ENCODE measurements around the gene EPHB6.
A peak's percentile ranks its signal among the peaks of the same experiment; 100 is the strongest.

Gene EPHB6, protein sequence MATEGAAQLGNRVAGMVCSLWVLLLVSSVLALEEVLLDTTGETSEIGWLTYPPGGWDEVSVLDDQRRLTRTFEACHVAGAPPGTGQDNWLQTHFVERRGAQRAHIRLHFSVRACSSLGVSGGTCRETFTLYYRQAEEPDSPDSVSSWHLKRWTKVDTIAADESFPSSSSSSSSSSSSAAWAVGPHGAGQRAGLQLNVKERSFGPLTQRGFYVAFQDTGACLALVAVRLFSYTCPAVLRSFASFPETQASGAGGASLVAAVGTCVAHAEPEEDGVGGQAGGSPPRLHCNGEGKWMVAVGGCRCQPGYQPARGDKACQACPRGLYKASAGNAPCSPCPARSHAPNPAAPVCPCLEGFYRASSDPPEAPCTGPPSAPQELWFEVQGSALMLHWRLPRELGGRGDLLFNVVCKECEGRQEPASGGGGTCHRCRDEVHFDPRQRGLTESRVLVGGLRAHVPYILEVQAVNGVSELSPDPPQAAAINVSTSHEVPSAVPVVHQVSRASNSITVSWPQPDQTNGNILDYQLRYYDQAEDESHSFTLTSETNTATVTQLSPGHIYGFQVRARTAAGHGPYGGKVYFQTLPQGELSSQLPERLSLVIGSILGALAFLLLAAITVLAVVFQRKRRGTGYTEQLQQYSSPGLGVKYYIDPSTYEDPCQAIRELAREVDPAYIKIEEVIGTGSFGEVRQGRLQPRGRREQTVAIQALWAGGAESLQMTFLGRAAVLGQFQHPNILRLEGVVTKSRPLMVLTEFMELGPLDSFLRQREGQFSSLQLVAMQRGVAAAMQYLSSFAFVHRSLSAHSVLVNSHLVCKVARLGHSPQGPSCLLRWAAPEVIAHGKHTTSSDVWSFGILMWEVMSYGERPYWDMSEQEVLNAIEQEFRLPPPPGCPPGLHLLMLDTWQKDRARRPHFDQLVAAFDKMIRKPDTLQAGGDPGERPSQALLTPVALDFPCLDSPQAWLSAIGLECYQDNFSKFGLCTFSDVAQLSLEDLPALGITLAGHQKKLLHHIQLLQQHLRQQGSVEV

DNA sequence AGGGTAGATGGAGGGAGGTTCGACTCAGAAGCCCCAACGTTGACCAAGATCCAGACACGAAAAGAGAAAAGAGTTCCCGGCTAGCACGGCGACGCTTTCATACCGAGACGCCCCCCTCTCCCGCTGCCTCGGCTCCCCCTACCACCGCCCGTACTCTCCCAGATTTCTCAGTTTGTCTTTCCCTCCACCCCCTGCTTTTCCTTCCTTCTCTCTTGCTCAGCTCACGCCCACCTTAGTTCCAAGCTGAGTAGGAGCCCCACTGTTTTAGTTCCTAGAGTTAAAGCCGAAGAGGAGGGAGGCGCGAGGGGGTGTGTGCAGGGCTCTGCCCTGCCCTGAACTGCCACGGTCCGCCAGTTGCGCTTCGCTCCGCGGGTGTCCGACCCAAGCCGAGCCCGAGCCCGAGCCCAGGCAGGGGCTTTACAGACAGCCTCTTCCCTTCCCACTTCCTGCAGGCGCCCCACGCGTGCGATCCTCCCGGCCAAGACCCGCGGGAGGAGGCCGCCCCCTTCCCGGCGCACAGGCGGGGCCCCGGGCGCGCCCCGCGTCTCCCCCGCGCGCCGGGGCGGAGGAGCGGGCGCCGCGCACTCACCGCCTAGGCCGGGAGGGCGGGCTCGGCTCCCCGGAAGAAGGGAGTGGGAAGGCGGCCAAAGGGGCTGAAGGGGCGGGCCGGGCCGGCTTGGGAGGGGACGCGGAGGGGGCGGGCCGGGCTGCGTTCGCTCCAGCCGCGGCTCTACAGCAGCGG, at the start of gene EPHB6:
Gene EPHB6, plus strand, starts transcription at position 705 of the 742 bp plus-strand sequence. CDS start 8,152 bp downstream, outside the sequence.
- no peak for DNase-seq

DNA sequence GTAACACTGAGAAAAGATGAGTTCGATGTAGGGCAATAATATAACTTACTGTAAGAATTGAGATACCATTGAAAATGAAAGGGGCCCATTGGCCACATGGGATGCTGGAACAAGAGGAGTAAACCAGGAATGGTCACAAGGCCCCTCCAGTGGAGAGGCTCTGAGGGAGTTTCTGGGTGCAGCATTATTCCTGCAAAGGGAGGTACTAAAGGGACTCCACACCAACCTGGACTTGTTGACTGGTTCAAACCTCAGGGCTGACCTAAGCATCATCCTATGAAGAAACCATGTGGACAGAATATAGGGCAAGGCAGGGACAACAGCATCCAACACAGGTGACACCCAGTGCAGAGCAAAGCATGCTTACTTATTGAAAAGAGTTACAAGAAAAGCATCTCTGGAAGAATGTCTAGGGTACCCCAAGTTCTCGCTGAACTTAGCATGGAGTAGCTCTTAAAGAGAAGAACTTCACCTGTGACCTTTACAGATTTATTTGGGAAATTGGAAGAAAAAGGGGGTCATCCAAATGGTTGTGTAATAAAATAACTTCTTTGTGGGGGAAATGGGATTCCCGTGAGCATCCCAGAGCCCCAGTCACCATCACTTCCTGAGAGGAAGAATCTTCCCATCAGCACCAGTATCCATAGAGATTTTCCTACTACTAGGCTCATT, 49.4 kb upstream of the EPHB6 start:
- no peak for DNase-seq

DNA sequence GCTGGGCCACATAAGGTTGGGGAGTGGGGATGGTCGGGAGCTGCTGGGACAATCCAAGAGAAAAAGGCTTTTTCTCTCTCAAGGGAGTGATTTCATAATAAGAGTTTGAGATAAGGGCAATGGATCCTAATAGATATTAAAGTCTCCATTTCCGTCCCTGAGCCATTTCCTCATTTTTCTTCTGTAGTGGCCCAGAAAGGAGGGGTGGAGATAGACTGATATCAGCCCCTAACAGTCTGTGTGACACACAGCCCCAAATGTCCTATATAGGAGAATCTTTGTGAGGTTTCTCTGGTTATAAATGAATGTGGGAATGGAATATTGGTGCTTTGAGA, 48.9 kb upstream of the EPHB6 start:
- no peak for DNase-seq

DNA sequence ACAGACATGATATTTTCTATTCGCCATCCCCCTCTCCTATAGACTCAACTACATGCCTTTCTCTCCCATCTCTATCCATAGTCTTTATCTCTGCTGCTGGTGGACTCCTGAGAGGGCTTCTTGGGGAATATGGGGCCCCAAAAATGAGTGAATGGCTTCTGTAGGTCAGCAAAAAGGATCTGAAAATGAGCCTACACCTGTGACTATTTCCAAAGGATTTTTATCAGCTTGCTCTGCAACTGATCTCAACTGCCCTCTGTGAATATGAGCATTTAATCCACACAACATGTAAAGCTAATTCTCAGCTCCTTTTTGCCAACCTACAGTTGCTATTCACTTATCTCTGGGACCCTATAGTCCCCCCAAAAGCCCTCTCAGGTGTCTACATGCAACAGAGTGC, 47.9 kb upstream of the EPHB6 start:
- DNase-seq, result no peak

DNA sequence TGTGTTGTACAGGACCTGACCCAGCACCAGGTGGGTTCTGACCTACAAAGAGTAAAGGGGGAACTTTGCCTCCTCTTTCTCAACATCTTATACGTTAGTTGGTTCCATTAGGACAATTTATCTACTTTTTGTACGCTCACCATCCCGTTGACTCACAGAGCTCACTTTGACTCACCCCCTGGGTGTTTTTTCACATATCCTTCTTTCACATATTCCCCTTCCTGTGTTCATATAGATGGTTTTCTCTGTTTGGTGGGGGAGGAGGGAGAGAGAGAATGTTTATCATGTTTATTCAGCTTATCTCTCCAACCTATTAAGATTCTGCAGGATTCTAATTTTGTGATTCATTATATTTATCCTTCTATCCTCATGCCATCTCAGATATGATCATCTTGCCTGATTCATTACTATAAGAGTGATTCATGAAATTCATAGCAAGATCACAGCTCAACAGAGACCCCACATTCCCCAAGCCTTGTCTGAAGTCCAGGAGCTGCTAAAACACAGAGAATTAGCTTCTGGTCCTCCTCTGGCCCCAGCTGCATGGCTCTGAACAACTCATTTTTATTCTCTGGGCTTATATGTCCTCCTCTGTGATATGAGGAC, 46.9 kb upstream of the EPHB6 start:
- no peak for DNase-seq

DNA sequence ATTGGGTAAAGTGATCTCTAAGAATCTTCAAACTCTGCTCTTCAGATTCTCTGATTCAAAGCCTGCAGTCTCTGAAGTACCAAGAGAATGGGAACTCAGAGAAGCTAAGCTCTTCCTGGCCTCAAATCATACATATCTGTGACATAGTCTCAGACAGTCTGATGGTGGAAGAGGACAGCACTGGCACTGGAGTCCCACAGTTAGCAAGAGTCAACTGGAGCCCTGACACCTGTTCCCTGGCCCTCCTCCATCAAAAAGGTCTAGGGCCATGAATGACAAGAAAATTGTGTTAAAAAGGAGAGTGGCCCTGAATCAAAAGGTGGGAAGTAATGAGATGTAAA, 46.4 kb upstream of the EPHB6 start:
- DNase-seq, result no peak

DNA sequence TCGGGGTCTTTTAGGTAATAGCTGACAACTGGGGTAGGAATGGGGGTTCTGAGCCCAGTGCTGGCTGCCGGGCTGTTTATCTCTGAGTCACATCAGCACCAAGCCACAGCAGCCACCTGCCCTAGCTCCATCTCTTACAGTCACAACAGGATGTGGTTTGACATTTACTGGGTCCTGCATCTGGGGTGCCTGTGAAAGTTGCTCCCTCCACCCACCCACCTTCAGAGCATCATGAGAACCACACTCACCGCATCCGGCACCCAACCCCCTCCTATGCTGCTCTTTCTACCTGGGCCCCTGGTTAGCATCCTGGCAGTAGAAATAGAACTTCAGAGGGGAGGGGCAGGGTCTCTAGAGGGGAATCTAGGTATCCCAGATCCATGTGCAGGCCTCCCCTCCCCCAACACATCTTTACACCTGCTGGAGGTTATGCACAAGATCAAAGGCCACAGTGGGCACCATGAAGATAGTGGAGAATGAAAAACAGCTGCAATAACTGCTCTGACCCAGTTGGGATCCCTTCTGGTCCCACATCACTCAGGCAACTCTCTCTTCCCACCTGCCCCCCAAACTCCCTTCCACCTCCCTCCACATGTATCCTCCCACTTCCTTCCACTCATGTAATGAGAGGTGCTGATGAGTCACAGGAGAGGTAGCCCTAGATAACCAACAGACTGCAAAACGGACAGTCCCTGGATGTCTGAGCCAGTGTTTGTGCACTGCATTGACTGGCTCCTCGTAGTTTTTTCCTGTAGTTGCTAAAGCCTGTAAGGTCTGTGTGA, 45.9 kb upstream of the EPHB6 start:
- DNase-seq, result no peak

DNA sequence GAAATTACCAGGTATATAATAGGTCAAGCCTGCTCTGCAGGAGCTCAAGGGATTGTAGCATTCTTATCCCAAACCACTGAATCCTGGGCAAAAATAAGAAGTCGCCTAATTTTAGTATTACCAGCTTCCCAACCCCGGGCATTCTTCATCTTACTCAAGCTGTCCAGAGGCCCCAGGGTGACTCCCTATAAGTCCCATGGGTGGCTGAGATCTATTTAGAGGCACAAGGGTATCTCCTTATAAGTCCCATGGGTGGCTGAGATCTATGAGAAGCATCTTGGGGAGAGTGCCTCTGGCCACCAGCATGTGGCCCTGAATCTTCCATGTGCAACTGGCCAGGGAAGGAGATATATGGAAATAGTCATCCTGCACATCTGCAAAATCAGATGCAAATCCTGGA, 45.2 kb upstream of the EPHB6 start:
- DNase-seq, result no peak

DNA sequence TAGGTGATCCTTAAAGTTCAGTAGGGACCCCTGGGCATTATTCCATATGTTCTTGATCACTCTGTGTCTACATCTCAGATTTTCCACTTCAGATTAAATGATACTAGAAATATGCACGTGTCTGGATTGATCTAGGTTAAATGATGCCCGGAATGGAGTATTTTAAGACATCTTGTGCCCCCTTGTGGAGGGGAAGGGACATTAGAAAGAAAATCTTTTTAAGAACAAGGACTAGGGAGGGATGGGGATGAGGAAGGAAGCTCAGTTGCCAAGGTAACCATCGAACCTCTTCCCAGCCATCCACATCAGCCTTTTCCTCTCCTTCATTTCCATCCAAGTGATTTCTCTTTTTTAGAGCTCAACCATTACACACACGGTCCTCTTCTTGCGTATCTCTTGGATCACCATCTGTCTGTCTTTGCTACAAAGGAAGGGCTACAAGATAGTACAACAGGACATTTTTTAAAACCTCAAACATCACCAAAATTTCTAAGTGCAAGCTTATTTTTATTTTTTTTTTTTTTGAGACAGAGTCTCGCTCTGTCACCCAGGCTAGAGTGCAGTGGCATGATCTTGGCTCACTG, 43.6 kb upstream of the EPHB6 start:
- DNase-seq, result peak; percentile 13

DNA sequence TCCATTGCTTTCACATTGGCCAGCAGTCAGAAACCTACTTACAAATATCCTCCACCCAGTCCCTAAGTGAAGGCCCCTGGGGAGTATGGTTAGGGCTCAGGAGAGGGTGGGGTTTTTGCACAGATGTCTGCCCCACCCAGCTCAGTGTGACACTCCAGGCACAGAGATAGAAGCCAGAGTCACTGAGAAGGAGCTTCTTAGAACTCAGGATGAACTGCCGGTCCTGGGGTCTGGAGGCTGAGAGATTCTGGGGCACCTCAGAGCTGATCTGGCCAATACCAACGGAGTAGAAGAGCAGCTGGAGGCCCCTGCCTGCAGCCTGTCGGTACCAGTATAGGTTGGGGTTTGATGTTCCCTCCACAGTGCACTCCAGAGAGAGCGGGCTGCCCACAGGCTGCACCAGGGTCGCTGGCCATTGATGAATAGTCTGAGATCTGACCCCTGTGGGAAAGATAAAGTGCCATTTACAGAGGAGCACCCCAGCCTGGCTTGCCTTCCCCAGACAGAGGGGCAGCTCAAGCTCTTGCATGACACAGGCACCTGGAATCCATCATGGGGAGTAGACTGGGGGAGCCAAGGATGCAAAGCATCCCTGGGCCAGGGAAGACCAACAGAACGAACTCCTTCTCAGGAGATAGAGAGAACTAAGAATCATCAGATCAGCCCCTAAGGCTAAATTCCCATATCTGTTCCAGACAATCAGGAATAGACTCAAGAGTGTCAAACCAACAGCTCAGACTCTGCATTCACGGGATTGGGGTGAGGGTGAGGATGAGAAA, 42.2 kb upstream of the EPHB6 start:
- DNase-seq, result no peak

DNA sequence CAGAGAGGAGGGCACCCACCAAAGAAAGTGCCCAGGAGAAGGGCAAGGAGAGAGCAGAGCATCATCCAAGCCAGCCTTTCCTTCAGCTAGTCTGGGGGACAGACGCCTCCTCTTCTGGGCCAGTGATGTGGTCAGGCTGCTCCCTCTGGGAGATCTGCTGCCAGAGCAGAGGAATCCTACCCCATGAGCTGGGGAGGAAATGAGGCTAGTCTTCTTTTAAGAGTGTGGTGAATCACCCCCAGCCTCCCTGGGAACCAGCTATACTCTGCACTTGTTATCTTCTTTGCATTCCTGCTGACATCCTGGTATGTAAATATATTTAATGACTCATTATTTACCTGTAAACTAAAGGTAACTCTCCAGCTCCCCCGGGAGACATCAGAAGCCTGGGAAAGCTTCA, 41.6 kb upstream of the EPHB6 start:
- no peak for DNase-seq

DNA sequence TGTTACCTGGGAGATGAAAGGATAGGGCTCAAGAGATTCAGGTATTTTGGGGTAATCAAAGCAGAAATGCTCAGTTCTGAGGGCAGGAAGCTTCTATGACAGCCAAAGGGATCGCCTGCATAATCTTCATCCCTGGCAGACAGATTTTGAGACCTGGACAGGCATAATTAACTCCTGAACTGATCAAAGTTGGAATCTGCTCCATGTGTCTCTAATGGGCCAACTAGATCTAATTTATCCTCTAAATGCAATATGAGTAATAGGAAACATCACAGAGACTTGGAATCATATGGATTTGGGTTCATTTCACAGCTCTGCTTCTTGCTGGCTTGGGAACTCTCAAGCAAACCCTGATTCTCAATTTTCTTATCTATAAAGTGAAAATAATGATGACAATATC, 41.2 kb upstream of the EPHB6 start:
- no peak for DNase-seq

DNA sequence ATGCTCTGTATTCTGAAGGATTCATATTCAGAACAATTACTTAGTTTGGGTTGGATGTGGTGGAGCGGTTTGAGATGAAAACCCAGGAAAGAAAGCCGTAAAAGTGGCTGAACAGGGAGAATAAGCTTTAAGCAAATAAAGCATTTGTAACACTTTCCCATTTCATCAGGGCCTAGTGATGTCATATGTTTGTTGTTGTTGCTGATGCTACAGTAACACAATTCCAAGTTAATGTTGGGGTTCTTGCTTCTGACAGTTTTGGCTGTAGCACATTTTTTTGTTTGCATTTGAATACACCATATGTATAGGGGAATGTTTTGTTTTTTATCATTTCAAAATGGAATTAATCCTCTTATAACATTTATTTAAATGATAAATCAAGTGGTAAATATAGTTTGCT, 40.4 kb upstream of the EPHB6 start:
- DNase-seq, result no peak

DNA sequence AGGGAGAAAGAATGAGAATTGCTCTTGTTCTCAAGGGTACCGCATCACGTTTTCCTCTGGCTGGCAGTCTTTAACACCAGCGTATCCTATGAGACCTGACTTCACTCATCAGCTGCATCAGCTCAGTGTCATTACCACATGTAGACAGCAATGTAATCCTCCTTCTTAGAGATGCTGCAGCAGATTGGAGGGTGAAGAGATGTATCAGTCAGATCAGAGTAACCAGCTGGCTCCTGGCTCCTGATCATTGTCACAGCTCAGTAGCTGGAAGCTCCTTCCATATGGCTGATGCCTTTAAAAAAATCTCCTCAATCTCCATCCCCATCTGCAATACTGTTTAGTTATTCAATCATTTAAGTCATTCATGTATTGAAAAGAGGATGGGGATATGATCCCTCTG, 39.7 kb upstream of the EPHB6 start:
- DNase-seq, result no peak

DNA sequence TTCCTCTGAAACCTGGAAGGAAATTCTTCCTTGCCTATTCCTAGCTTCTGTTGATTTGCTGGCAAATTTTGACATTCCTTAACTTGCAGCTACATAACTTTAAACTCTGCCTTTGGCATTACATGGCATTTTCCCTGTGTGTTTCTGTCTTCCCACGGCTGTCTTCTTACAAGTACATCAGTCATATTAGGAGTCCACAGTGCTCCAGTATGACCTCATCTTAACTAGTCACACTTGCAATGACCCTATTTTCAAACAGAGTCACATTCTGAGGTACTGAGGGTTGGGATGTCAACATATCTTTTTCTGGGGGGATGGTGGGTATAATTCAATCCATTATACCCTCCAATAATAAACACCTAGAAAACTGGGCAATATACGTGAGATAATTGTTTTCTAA, 37.4 kb upstream of the EPHB6 start:
- no peak for DNase-seq

DNA sequence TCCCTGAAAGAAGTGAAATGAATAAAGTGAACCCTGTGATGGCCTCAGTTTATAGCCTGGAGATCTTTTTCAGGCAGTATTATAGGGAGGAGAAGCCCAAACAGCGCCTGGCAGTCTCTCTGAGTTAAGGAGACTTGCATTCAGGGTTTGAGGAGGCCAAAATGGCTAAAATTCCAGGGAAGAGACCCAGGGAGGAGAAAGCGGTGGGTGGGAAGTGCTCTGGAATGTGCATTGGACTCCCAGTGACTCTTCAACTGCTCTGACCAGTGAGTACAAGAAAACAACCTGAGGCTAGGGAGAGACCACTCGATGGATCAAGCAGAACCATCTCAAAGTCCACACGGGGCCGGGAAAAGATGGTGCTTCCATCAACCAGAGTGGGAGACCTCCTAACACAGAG, 35.3 kb upstream of the EPHB6 start:
- DNase-seq, result no peak

DNA sequence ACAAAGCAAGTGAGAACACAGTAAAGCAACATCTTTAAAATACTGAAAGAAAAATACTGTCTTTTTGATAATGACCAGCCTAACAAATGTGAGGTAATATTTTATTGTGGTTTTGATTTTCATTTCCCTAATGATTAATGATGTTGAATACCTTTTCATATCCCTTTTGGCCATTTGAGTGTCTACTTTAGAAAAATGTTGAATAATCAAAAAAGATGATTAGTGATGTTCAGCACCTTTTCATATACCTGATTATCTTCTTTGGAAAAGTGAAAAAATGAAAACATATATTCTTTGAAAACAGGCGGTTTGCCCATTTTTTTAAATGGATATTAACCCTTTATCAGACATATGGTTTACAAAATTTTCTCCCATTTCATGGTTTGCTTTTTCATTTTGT, 32.2 kb upstream of the EPHB6 start:
- DNase-seq, result no peak

DNA sequence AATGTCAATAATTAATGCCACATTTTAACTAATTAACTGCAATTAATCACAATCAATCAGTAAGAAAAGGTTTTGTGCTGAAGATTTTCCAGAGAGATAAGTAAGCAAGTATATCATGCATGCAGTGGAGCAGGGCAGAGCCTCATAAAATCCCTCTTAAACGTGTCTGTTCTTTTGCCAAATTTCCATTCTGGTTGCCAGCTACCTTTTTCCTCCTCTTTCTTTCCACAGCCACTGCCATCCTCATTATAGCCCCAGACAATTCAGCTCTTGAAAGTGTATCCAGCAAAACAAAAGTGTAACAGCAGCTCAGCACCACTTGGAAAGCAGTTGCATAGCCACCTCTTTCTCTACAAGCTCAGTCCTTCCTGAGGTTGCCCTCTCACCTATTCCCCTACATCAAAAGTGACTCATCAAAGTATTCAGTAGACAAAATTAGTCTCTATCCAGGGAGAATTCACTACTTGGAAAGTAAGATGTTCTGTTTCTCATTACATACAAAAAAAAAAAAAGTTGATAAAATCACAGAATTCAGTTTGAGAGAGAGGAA, 26.9 kb upstream of the EPHB6 start:
- DNase-seq, result no peak

DNA sequence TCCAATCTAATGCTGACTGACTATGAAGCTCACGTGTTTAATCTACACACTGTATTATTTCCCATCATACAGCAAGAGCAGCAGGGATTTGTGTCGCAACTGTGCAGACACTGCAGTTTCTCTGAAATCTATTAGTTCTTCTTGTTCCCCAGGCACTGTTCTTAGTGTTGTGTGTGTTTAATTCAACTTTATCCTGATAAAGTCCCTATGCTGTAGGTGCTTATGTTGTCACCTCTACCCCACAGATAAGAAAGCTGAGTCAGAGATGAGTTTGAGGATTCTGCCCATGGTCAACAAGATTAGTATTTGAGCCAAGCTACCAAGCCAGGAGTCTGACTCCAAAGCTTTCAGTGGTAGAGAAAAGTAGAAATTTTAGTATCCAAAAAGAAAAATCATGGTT, 22.5 kb upstream of the EPHB6 start:
- DNase-seq, result no peak

Data from NCI-H2081 treated with DMSO at 0.1 percent for 48 hours (cell line).